ENCODE measurements around the gene AKR1B15.

DNA sequence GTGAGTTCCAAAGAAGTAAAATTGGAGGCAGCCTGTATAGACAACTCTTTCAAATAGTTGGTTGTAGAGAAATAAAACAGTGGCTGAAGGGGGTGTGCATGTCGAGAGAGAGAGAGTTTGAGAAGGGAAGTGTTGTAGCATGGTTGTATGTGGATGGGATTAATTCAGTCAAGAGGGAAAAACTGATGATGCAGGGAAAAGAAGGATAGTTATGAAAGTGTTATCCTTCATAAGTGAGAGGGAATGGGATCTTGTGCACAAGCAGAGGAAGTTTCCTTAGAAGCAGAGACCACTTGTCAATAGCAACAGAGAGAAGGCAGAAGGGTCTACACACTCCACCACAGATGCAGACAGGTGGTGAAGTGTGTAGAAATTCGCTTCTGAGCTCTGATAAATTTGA is 67.7 kb downstream of the AKR1B15 start:
- TF ChIP-seq, protein P1, sequence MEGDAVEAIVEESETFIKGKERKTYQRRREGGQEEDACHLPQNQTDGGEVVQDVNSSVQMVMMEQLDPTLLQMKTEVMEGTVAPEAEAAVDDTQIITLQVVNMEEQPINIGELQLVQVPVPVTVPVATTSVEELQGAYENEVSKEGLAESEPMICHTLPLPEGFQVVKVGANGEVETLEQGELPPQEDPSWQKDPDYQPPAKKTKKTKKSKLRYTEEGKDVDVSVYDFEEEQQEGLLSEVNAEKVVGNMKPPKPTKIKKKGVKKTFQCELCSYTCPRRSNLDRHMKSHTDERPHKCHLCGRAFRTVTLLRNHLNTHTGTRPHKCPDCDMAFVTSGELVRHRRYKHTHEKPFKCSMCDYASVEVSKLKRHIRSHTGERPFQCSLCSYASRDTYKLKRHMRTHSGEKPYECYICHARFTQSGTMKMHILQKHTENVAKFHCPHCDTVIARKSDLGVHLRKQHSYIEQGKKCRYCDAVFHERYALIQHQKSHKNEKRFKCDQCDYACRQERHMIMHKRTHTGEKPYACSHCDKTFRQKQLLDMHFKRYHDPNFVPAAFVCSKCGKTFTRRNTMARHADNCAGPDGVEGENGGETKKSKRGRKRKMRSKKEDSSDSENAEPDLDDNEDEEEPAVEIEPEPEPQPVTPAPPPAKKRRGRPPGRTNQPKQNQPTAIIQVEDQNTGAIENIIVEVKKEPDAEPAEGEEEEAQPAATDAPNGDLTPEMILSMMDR (IDR thresholded peaks at IDR 0.05): no peak
- TF ChIP-seq POLR2A (IDR thresholded peaks at IDR 0.05): no peak

Measured in heart left ventricle (tissue), 13 donors.